GM18867 (cell line): ENCODE data around the gene SRSF3.
"Not testable (repeated sequence)": the region's sequence is repeated elsewhere in the genome, so short reads cannot be mapped to it uniquely, and the experiment has no call there.

ENCODE experiments used
- ATAC-seq: cut with Tn5 transposase; IDR thresholded peaks from one replicate; pipeline ENCODE4 v1.9.1; 2021; ENCODE audit warnings: mild to moderate bottlenecking, moderate library complexity; ENCODE audit not compliant: unreplicated experiment

Gene SRSF3

DNA sequence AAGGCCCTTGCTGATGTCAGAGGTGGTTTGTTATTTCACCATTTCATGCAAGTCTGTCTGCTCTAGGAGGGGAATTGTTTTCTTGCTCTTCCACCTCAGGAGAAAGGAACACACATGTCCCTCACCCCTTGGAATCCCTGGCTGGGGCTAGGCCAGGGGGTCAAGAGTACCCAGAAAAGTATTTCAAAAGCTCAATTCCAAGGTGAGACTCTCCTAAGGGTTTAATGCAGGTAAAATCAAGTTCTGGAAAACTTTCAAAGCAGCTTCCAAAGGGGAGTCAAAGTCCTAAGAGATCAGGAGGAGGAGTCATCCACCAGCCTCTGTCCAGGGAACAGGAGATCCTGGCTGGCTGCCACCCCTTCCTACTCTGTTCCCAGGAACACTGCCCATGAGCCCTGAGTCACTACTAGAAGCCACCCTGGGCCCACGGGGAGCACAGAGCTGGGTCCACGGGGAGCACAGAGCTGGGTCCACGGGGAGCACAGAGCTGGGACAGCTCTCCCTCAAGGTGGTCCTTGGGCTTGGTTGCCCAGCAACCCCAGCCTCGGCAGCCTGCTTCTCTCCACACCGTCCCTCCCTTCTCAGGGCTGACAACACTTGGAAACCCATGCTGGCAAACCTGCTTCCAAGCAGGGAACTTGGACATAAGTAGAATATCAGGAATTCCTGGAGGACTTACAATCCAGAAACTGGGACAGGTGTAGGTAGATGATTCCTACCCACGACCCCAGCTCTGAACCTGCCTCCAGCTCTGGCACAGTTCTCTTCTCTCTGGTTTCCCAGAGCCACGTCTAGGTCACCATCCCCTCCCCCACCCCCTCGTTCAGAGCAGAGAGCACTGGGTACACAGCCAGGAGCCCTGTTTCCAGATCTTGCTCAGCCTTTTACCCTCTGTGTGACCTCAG, 49.0 kb downstream of the SRSF3 start:
- no peak for ATAC-seq

- ATAC-seq, result no peak
Observed at GRCh38 chr6:36643977-36644376, 49.8 kb downstream of the SRSF3 start.

DNA sequence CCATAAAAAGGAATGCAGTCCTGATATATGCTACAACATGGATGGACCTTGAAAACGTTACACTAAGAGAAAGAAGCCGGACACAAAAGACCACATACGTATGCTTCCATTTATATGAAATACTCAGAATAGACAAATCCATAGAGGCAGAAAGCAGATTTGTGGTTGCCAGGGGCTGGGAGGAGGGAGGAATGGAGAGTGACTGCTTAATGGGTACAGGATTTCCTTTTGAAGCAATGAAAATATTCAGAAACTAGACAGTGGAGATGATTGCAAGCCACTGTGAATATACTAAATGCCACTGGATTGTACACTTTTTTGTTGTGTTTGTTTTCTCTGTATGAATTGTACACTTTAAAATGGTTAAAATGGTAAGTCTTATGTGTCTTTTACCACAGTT, 54.9 kb downstream of the SRSF3 start:
- no peak for ATAC-seq

GRCh38 chr6:36649701-36650484, 55.7 kb downstream of the SRSF3 start:
- ATAC-seq, result no peak

- ATAC-seq, result no peak
Observed at GRCh38 chr6:36650848-36651478, 56.8 kb downstream of the SRSF3 start.

DNA sequence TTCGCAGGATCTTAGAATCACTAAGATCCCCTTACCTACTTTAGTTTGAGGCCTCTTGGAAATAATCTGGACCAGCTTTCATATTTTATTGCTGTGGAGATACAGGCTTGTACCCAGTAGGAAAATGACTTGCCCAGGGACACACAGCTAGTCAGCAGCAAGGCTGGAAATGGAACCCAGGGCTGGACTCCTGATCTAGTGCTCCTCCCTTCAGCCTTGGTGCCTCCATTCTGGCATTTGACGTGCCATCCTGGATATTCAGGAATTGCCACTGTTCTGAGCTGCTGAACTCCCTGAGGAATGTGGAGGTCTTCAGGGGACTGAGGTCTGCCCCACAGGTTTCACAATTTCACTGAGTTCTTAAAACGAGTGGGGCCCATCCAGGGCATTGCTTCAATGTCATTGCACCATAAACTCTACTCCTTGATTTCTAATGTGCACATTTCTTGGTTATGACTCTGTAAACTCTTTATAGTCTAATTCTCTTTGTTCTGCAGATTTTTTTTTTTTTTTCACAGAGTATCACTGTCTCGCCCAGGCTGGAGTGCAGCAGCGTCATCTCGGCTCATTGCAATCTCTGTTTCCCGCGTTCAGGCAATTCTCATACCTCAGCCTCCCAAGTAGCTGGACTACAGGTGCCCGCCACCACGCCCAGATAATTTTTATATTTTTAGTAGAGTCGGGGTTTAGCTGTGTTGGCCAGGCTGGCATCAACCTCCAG, 57.7 kb downstream of the SRSF3 start:
- no peak for ATAC-seq

DNA sequence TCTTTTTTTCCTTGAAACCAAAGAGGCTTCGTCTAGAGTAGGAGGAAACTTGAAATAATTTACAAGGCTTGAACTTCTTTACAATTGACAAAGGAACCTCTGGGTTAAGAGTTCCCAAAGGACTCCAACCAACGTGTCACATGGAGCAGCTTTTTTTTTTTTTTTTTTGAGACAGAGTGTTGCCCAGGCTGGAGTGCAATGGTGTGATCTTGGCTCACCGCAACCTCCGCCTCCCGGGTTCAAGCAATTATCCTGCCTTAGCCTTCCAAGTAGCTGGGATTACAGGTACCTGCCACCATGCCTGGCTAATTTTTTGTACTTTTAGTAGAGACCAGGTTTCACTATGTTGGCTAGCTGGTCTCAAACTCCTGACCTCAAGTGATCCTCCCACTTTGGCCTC, 60.3 kb downstream of the SRSF3 start:
- not testable (repeated sequence) for ATAC-seq
